OCI-LY7 (cell line): ENCODE data around the gene EMCN. TPM values are rescaled to one million over a fixed set of nuclear protein-coding genes. Genes with fewer than 3 reads are reported as not detected.
"Not testable (repeated sequence)": the region's sequence is repeated elsewhere in the genome, so short reads cannot be mapped to it uniquely, and the experiment has no call there.

Source experiments
- BruUV-seq: library from RNA; stranded (reverse); fragments of 400-500 nt; replicated peaks from 2 replicates; lab custom pipeline; 2021; lab: Mats Ljungman, UMichigan
- CTCF ChIA-PET: fragments of 300-600 bp; sonication (Branson Sonifier 250); formaldehyde crosslinking; loops from one replicate; lab custom pipeline; 2022; ENCODE audit warnings: antibody characterized with exemption; ENCODE audit not compliant: unreplicated experiment; lab: Charles Lee
- POLR2A ChIA-PET: fragments of 300-600 bp; sonication (Branson Sonifier 250); formaldehyde crosslinking; loops from one replicate; lab custom pipeline; 2022; ENCODE audit warnings: antibody characterized with exemption; lab: Charles Lee
- DNase-seq: peaks from one replicate; pipeline ENCODE4 v3.0.0-alpha.2; 2015; ENCODE audit warnings: low spot score
- H2AFZ ChIP-seq: fragments of 200-600 bp; sonication (generic), shearing (Covaris generic); 2 replicates; pipeline ENCODE4 v1.6.1; 2014; ENCODE audit warnings: mild to moderate bottlenecking, antibody characterized with exemption, low read length, moderate library complexity
- H3K27ac ChIP-seq: fragments of 200-600 bp; sonication (generic); 2 replicates; pipeline ENCODE4 v1.5.1; 2014; ENCODE audit warnings: mixed run types, low read depth, mild to moderate bottlenecking, moderate library complexity, low read length, inconsistent platforms; ENCODE audit not compliant: poor library complexity, severe bottlenecking
- H3K36me3 ChIP-seq: fragments of 200-600 bp; sonication (generic); 2 replicates; pipeline ENCODE4 v1.6.1; 2014; ENCODE audit warnings: mild to moderate bottlenecking, antibody characterized with exemption, low read length, moderate library complexity, mixed read lengths; ENCODE audit not compliant: insufficient read depth
- H3K4me1 ChIP-seq: fragments of 200-600 bp; sonication (generic); 2 replicates; pipeline ENCODE4 v1.5.1; 2014; ENCODE audit warnings: mild to moderate bottlenecking, low read length; ENCODE audit not compliant: insufficient read depth, poor library complexity, severe bottlenecking
- H3K4me2 ChIP-seq: fragments of 200-600 bp; sonication (generic); 2 replicates; pipeline ENCODE4 v1.6.1; 2014; ENCODE audit warnings: mild to moderate bottlenecking, low read length
- H3K4me3 ChIP-seq: fragments of 200-600 bp; sonication (generic); 2 replicates; pipeline ENCODE4 v1.5.1; 2014; ENCODE audit warnings: mild to moderate bottlenecking, low read depth, low read length; ENCODE audit not compliant: poor library complexity, severe bottlenecking
- H3K79me2 ChIP-seq: fragments of 200-600 bp; sonication (generic); 2 replicates; pipeline ENCODE4 v1.6.1; 2016; ENCODE audit warnings: low read depth, mild to moderate bottlenecking, low read length, moderate library complexity, mixed read lengths; ENCODE audit not compliant: insufficient read depth
- H3K9me2 ChIP-seq: fragments of 200-600 bp; sonication (generic); 2 replicates; pipeline ENCODE4 v1.6.1; 2016; ENCODE audit warnings: mild to moderate bottlenecking, low read length, mixed read lengths; ENCODE audit not compliant: insufficient read depth
- H3K9me3 ChIP-seq: fragments of 200-600 bp; sonication (generic); 2 replicates; pipeline ENCODE4 v1.6.1; 2014; ENCODE audit warnings: mild to moderate bottlenecking, mixed run types, low read length, mixed read lengths
- H4K20me1 ChIP-seq: fragments of 200-600 bp; sonication (generic); 2 replicates; pipeline ENCODE4 v1.6.1; 2014; ENCODE audit warnings: mild to moderate bottlenecking, antibody characterized with exemption, low read length, moderate library complexity, mixed read lengths; ENCODE audit not compliant: insufficient read depth
- EZH2phosphoT487 ChIP-seq: fragments of 200-600 bp; sonication (generic); IDR thresholded peaks from 2 replicates; pipeline ENCODE4 v1.6.1; 2018; ENCODE audit warnings: low read depth, borderline replicate concordance, mild to moderate bottlenecking, mixed run types, antibody characterized with exemption, low read length, moderate library complexity, mixed read lengths
- intact Hi-C: fragments of 100-400 bp; cut with micrococcal nuclease; formaldehyde crosslinking; loops from one replicate; pipeline ENCODE4 v1.10.0; 2022; ENCODE audit not compliant: unreplicated experiment
- total RNA-seq, 2 experiments: library from RNA; depleted of rRNA in 1 of 2; stranded (reverse); fragments of >200 nt in 1 of 2; shearing (Covaris generic) in 1 of 2; gene quantifications; 2 replicates each; pipeline ENCODE4 v1.2.3, GENCODE V29; 2014 to 2022
- TF ChIP-seq, protein P1 (sequence below): fragments of 200-600 bp; sonication (generic); conservative IDR thresholded peaks from 2 replicates; pipeline ENCODE4 v1.5.1; 2014; ENCODE audit warnings: mild to moderate bottlenecking, antibody characterized with exemption, low read length, moderate library complexity, mixed read lengths

Gene EMCN
- total RNA-seq, 2 experiments from 2014 or later, result not detected

DNA sequence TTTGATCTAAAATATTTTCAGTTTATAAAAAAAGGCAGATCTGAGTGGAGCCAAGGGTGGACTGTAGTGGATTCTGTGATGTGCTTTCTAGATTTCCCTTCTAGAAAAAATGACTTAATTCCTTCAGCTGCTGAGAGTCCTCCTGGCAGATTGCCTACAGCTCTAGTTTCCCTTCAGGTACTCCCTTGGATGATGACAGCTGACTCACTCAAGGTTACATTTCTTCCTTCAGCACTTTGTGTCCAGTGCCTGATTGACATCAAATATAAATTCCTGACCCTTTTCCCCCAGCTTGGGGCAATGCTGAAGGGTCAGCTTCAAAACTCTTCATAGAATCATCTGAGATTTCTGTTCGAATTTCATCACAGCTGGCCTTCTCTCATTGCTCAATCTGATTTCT lies 161.7 kb downstream of the EMCN start:
- intact Hi-C loops, result no loop called here
- no peak overlapping the region for H3K4me2 ChIP-seq
- no peaks in the 10 kb centered on the region for H3K9me3 ChIP-seq
- no TSS peak for BruUV-seq
- no peaks in the 10 kb centered on the region for H3K4me1 ChIP-seq
- no peaks in the 10 kb centered on the region for H3K36me3 ChIP-seq
- ChIA-PET CTCF (no interaction called here), POLR2A (interaction anchor here (0.6 kb wide), 1 partner anchor 1187 kb away, joined by 3 read pairs; no protein-coding TSS in a partner anchor)
- H4K20me1 ChIP-seq, result no peaks in the 10 kb centered on the region
- no peak overlapping the region for H2AFZ ChIP-seq
- no peaks in the 10 kb centered on the region for H3K9me2 ChIP-seq
- H3K79me2 ChIP-seq, result no peaks in the 10 kb centered on the region
- H3K4me3 ChIP-seq, result no peak overlapping the region
- DNase-seq, result no peak
- no peak overlapping the region for H3K27ac ChIP-seq
- no peak for TF ChIP-seq EZH2phosphoT487
- TF ChIP-seq, protein P1, sequence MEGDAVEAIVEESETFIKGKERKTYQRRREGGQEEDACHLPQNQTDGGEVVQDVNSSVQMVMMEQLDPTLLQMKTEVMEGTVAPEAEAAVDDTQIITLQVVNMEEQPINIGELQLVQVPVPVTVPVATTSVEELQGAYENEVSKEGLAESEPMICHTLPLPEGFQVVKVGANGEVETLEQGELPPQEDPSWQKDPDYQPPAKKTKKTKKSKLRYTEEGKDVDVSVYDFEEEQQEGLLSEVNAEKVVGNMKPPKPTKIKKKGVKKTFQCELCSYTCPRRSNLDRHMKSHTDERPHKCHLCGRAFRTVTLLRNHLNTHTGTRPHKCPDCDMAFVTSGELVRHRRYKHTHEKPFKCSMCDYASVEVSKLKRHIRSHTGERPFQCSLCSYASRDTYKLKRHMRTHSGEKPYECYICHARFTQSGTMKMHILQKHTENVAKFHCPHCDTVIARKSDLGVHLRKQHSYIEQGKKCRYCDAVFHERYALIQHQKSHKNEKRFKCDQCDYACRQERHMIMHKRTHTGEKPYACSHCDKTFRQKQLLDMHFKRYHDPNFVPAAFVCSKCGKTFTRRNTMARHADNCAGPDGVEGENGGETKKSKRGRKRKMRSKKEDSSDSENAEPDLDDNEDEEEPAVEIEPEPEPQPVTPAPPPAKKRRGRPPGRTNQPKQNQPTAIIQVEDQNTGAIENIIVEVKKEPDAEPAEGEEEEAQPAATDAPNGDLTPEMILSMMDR, result no peak

DNA sequence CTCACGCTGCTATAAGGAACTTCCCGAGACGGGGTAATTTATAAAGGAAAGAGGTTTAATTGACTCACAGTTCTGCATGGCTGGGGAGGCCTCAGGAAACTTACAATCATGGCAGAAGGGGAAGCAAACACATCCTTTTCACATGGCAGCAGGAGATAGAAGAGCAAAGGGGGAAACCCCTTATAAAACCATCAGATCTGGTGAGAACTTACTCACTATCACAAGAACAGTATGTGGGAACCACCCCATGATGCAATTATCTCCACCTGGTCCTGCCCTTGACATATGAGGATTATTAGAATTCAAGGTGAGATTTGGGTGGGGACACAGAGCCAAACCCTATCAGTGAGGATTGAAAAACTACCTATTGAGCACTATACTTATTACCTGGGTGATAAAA lies 165.5 kb downstream of the EMCN start:
- intact Hi-C loops, H2AFZ ChIP-seq, H3K4me1 ChIP-seq, H3K4me3 ChIP-seq, CTCF ChIA-PET, H4K20me1 ChIP-seq, H3K79me2 ChIP-seq, H3K4me2 ChIP-seq, H3K9me2 ChIP-seq, DNase-seq, BruUV-seq, H3K36me3 ChIP-seq, H3K9me3 ChIP-seq, H3K27ac ChIP-seq: not testable (repeated sequence)
- POLR2A ChIA-PET, result interaction anchor here (0.8 kb wide), 1 partner anchor 172 kb away, joined by 3 read pairs; no protein-coding TSS in a partner anchor

- no peaks in the 10 kb centered on the region; the same call in 1 of the 2 replicates for H3K9me2 ChIP-seq
- TF ChIP-seq, protein P1, result no peak
- TF ChIP-seq EZH2phosphoT487, result no peak
- intact Hi-C loops, result no loop called here
- ChIA-PET POLR2A (no interaction called here), CTCF (no interaction called here)
- no peak overlapping the region for H2AFZ ChIP-seq
- H3K4me1 ChIP-seq, result no peaks in the 10 kb centered on the region
- H4K20me1 ChIP-seq, result no peaks in the 10 kb centered on the region
- no peak overlapping the region for H3K4me2 ChIP-seq
- H3K27ac ChIP-seq, result no peak overlapping the region
- H3K4me3 ChIP-seq, result no peak overlapping the region
- H3K79me2 ChIP-seq, result no peaks in the 10 kb centered on the region
- H3K9me3 ChIP-seq, result no peaks in the 10 kb centered on the region
- BruUV-seq, result no TSS peak
- DNase-seq, result no peak
- H3K36me3 ChIP-seq, result no peaks in the 10 kb centered on the region
Observed at GRCh38 chr4:100348473-100348872, 169.3 kb downstream of the EMCN start.
